ENCODE results near the gene C13orf42. TPM values are rescaled to one million over a fixed set of nuclear protein-coding genes. Genes with fewer than 3 reads are reported as not detected.

Gene C13orf42
- total RNA-seq (under 1 TPM; 0.06 to 0.10 TPM), polyA plus RNA-seq (ENCODE audit: insufficient read length in 2 of 2) (under 1 TPM; 0.14 to 0.20 TPM)
- long read RNA-seq, donor 1 = 0 reads
- long read RNA-seq, donor 2 = 0 reads
- long read RNA-seq, donor 3 = 0 reads
- long read RNA-seq, donor 4 = 0 reads

GRCh38 chr13:51111174-51111573 is at the start of gene C13orf42:
Gene C13orf42 (minus strand): TSS chr13:51111274. CDS start chr13:51111209, 65 bp downstream.
- Histone ChIP-seq H3K27me3 (ENCODE audit: control insufficient read depth, insufficient read depth, low read length) (no peaks in the 10 kb centered on the region), H3K27ac (ENCODE audit: low read depth, low read length) (no peak within 1 kb of the TSS), H3K9me3 (ENCODE audit: control insufficient read depth, insufficient read depth, low read length) (no peaks in the 10 kb centered on the region), H3K4me1 (ENCODE audit: control insufficient read depth, insufficient read depth, low read length) (no peaks in the 10 kb centered on the region), H3K36me3 (ENCODE audit: control insufficient read depth, insufficient read depth, low read length) (no peaks in the 10 kb centered on the region), H3K4me3 (ENCODE audit: low read depth, low read length) (no peak within 1 kb of the TSS)
- no peak for DNase-seq (ENCODE audit: low read depth in 4 of 6, low spot score in 6 of 6)
- 95% methylated on average over 9 of the region's 9 CpGs for WGBS (ENCODE audit: insufficient coverage)

DNA sequence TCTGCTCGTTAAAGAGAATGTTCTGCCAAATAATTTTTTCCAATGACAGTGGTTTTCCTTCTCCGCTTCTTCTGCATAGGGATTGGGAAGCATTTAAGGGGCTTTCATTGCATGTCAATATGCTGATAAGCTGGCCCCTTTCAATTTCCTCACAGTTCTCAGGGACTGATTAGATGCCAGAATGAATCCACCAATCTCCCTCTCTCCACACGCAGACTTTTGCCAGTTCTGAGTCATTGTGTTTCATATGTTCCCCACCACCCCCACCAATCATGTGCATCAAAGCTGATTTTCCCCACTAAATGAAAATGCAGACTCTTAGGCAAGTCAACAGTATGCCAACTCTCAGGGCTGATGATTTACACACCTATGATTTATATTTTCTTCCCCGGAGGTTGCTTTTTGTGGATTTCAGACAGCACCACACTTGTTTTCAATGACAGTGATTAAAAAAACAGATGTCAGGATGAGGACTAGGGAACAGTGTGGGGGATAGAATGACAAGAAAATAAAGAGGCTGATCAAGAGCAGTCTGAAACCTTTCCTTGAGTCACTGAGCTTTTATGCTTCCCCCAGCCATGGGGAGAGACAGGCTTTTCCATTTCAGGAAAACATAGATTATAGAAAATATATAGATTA is 47.9 kb upstream of the C13orf42 start:
- 9% methylated on average over 1 of the region's 4 CpGs for WGBS (ENCODE audit: insufficient coverage)
- H3K27ac ChIP-seq (ENCODE audit: low read depth, low read length) = no peak overlapping the region
- H3K4me1 ChIP-seq (ENCODE audit: control insufficient read depth, insufficient read depth, low read length) = no peaks in the 10 kb centered on the region
- DNase-seq (ENCODE audit: low read depth in 4 of 6, low spot score in 6 of 6) = peak in 2 of 6 donors; percentile 38 to 68
- no peaks in the 10 kb centered on the region for H3K36me3 ChIP-seq (ENCODE audit: control insufficient read depth, insufficient read depth, low read length)
- no peaks in the 10 kb centered on the region for H3K9me3 ChIP-seq (ENCODE audit: control insufficient read depth, insufficient read depth, low read length)
- H3K4me3 ChIP-seq (ENCODE audit: low read depth, low read length) = no peak overlapping the region
- no peaks in the 10 kb centered on the region for H3K27me3 ChIP-seq (ENCODE audit: control insufficient read depth, insufficient read depth, low read length)

DNA sequence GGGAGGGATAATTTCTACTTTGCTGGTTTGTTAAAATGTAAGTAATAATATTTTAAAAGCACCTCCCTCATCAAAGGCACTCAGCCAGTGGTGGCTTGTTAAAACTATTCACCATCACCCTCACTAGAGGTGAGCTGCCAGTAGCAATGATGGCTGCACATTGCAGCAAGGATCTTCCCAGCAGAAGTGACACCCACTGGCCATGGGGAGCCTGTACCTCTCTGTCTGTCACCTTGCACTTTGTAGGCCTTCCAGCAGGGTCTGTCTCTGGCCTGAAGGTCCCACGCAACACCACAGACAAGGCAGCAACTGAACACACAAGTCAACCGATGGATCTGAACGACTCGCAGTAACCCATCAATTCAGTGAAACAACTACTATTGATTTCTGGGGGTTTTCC is 47.3 kb upstream of the C13orf42 start:
- no peak overlapping the region for H3K4me3 ChIP-seq (ENCODE audit: low read depth, low read length)
- WGBS (ENCODE audit: insufficient coverage) = 67% methylated on average over 1 of the region's 4 CpGs
- DNase-seq (ENCODE audit: low read depth in 4 of 6, low spot score in 6 of 6) = peak in 1 of 6 donors; percentile 56
- no peak overlapping the region for H3K27ac ChIP-seq (ENCODE audit: low read depth, low read length)
- H3K9me3 ChIP-seq (ENCODE audit: control insufficient read depth, insufficient read depth, low read length) = no peaks in the 10 kb centered on the region
- no peaks in the 10 kb centered on the region for H3K4me1 ChIP-seq (ENCODE audit: control insufficient read depth, insufficient read depth, low read length)
- no peaks in the 10 kb centered on the region for H3K36me3 ChIP-seq (ENCODE audit: control insufficient read depth, insufficient read depth, low read length)
- H3K27me3 ChIP-seq (ENCODE audit: control insufficient read depth, insufficient read depth, low read length) = no peaks in the 10 kb centered on the region

- Histone ChIP-seq H3K36me3 (ENCODE audit: control insufficient read depth, insufficient read depth, low read length) (no peaks in the 10 kb centered on the region), H3K4me1 (ENCODE audit: control insufficient read depth, insufficient read depth, low read length) (peaks cover 5% of the 10 kb centered on the region), H3K4me3 (ENCODE audit: low read depth, low read length) (no peak overlapping the region), H3K27me3 (ENCODE audit: control insufficient read depth, insufficient read depth, low read length) (no peaks in the 10 kb centered on the region), H3K9me3 (ENCODE audit: control insufficient read depth, insufficient read depth, low read length) (no peaks in the 10 kb centered on the region), H3K27ac (ENCODE audit: low read depth, low read length) (no peak overlapping the region)
- DNase-seq (ENCODE audit: low read depth in 4 of 6, low spot score in 6 of 6) = no peak
- no CpG with 5 or more reads among the region's 3 CpGs for WGBS (ENCODE audit: insufficient coverage)
These were observed 45.6 kb upstream of the C13orf42 start for GRCh38 chr13:51156648-51157047.

DNA sequence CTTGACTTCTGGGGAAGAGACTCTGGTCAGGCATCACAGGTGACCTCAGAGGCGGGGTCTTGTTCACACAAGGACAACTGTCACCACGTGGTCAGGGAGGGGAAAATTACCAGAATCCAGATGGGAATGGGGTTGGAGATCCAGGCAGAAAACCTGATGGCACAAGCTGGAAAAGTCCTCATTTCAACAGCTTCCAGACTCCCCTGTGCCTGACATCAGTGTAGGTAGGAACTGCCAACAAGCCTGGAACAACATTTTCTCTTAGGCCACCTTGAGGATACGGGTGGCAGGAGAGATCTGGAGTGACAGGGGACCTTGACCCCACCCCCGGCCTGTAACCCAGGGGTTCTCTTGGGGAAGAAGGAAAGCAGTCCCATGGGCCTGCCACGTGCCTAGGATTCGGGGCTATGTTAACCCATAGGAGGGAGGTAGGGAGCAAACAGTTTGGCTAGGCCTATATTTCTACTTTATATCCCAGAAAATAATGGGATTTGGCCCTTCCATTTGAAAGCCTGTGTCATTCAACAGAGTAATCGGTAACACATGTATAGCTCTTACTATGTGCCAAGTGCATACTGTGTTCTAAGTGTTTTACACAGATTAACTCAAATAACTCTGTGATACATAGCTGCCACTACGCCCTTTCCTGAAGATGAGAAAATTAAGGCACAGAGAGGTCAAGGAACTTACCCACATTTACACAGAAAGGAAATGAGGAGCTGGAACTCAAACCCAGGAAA is 44.9 kb upstream of the C13orf42 start:
- WGBS (ENCODE audit: insufficient coverage) = 84% methylated on average over 5 of the region's 8 CpGs
- Histone ChIP-seq H3K4me1 (ENCODE audit: control insufficient read depth, insufficient read depth, low read length) (peaks cover 5% of the 10 kb centered on the region), H3K27ac (ENCODE audit: low read depth, low read length) (no peak overlapping the region)

DNA sequence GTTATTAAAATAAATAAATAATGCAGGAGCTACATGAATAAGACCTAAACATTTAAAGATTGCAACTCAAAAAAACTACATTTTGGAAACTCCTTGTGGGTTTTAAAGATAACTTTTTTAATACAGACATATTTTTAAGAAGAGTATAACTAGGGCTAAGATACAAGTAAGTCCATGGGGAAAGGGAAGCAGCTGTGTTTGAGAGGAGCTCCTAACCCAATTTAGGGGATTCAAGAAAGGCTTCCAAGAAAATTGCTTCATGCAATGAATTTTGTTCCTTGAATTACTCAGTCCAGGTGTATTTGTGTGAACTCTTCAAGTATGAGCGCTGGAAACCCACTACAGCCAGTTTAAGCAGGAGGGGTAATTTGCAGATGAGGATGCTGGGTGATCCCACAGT is 44.1 kb upstream of the C13orf42 start:
- Histone ChIP-seq H3K4me1 (ENCODE audit: control insufficient read depth, insufficient read depth, low read length) (peaks cover 5% of the 10 kb centered on the region), H3K4me3 (ENCODE audit: low read depth, low read length) (no peak overlapping the region), H3K27ac (ENCODE audit: low read depth, low read length) (no peak overlapping the region), H3K9me3 (ENCODE audit: control insufficient read depth, insufficient read depth, low read length) (no peaks in the 10 kb centered on the region), H3K27me3 (ENCODE audit: control insufficient read depth, insufficient read depth, low read length) (no peaks in the 10 kb centered on the region), H3K36me3 (ENCODE audit: control insufficient read depth, insufficient read depth, low read length) (no peaks in the 10 kb centered on the region)
- 100% methylated on average over 1 of the region's 1 CpG for WGBS (ENCODE audit: insufficient coverage)
- no peak for DNase-seq (ENCODE audit: low read depth in 4 of 6, low spot score in 6 of 6)

More for the DNA sequence above, 44.9 kb upstream of the C13orf42 start:
- no peak overlapping the region for H3K4me3 ChIP-seq (ENCODE audit: low read depth, low read length)
- no peaks in the 10 kb centered on the region for H3K9me3 ChIP-seq (ENCODE audit: control insufficient read depth, insufficient read depth, low read length)
- DNase-seq (ENCODE audit: low read depth in 4 of 6, low spot score in 6 of 6) = no peak
- no peaks in the 10 kb centered on the region for H3K36me3 ChIP-seq (ENCODE audit: control insufficient read depth, insufficient read depth, low read length)
- no peaks in the 10 kb centered on the region for H3K27me3 ChIP-seq (ENCODE audit: control insufficient read depth, insufficient read depth, low read length)

GRCh38 chr13:51154029-51154555 is 43.0 kb upstream of the C13orf42 start:
- WGBS (ENCODE audit: insufficient coverage) = 94% methylated on average over 2 of the region's 7 CpGs
- H3K27me3 ChIP-seq (ENCODE audit: control insufficient read depth, insufficient read depth, low read length) = no peaks in the 10 kb centered on the region
- no peaks in the 10 kb centered on the region for H3K36me3 ChIP-seq (ENCODE audit: control insufficient read depth, insufficient read depth, low read length)
- peaks cover 5% of the 10 kb centered on the region for H3K4me1 ChIP-seq (ENCODE audit: control insufficient read depth, insufficient read depth, low read length)
- DNase-seq (ENCODE audit: low read depth in 4 of 6, low spot score in 6 of 6) = no peak
- no peak overlapping the region for H3K27ac ChIP-seq (ENCODE audit: low read depth, low read length)
- no peak overlapping the region for H3K4me3 ChIP-seq (ENCODE audit: low read depth, low read length)
- H3K9me3 ChIP-seq (ENCODE audit: control insufficient read depth, insufficient read depth, low read length) = no peaks in the 10 kb centered on the region

GRCh38 chr13:51153527-51153926 is 42.5 kb upstream of the C13orf42 start:
- Histone ChIP-seq H3K4me3 (ENCODE audit: low read depth, low read length) (no peak overlapping the region), H3K36me3 (ENCODE audit: control insufficient read depth, insufficient read depth, low read length) (no peaks in the 10 kb centered on the region), H3K27me3 (ENCODE audit: control insufficient read depth, insufficient read depth, low read length) (no peaks in the 10 kb centered on the region), H3K4me1 (ENCODE audit: control insufficient read depth, insufficient read depth, low read length) (peaks cover 9% of the 10 kb centered on the region), H3K9me3 (ENCODE audit: control insufficient read depth, insufficient read depth, low read length) (no peaks in the 10 kb centered on the region), H3K27ac (ENCODE audit: low read depth, low read length) (no peak overlapping the region)
- whole genome bisulfite sequencing (ENCODE audit: insufficient coverage) = 100% methylated on average over 3 of the region's 8 CpGs
- no peak for DNase-seq (ENCODE audit: low read depth in 4 of 6, low spot score in 6 of 6)

GRCh38 chr13:51152701-51153100 is 41.6 kb upstream of the C13orf42 start:
- no peaks in the 10 kb centered on the region for H3K27me3 ChIP-seq (ENCODE audit: control insufficient read depth, insufficient read depth, low read length)
- DNase-seq (ENCODE audit: low read depth in 4 of 6, low spot score in 6 of 6) = no peak
- no peaks in the 10 kb centered on the region for H3K36me3 ChIP-seq (ENCODE audit: control insufficient read depth, insufficient read depth, low read length)
- H3K9me3 ChIP-seq (ENCODE audit: control insufficient read depth, insufficient read depth, low read length) = no peaks in the 10 kb centered on the region
- 35% methylated on average over 3 of the region's 5 CpGs for WGBS (ENCODE audit: insufficient coverage)
- H3K27ac ChIP-seq (ENCODE audit: low read depth, low read length) = no peak overlapping the region
- no peak overlapping the region for H3K4me3 ChIP-seq (ENCODE audit: low read depth, low read length)
- peaks cover 16% of the 10 kb centered on the region for H3K4me1 ChIP-seq (ENCODE audit: control insufficient read depth, insufficient read depth, low read length)

All from spinal cord (tissue), 10 donors.